GM21381 (cell line): ENCODE data around the gene ADARB2.

Source experiments
- ATAC-seq: cut with Tn5 transposase; IDR thresholded peaks from one replicate; pipeline ENCODE4 v1.9.1; 2021; ENCODE audit warnings: mild to moderate bottlenecking, moderate library complexity; ENCODE audit not compliant: unreplicated experiment

ADARB2 gene

GRCh38 chr10:1203704-1204103 is 533.6 kb downstream of the ADARB2 start:
- no peak for ATAC-seq

GRCh38 chr10:1203216-1203615 is 534.1 kb downstream of the ADARB2 start:
- ATAC-seq: no peak

GRCh38 chr10:1202343-1202742 is 535.0 kb downstream of the ADARB2 start:
- ATAC-seq: no peak

GRCh38 chr10:1200866-1201807 is 536.2 kb downstream of the ADARB2 start:
- no peak for ATAC-seq

- ATAC-seq: no peak
Measured at GRCh38 chr10:1199897-1200721, 537.2 kb downstream of the ADARB2 start.

- ATAC-seq: no peak
Measured at GRCh38 chr10:1199345-1199673, 538.0 kb downstream of the ADARB2 start.

GRCh38 chr10:1198453-1199344 is 538.6 kb downstream of the ADARB2 start:
- ATAC-seq: no peak

- ATAC-seq: no peak
Measured at GRCh38 chr10:1197384-1197783, 539.9 kb downstream of the ADARB2 start.

- ATAC-seq: no peak
Measured at GRCh38 chr10:1196656-1197055, 540.7 kb downstream of the ADARB2 start.

GRCh38 chr10:1195828-1196227 is 541.5 kb downstream of the ADARB2 start:
- no peak for ATAC-seq

GRCh38 chr10:1194161-1194560 is 543.2 kb downstream of the ADARB2 start:
- no peak for ATAC-seq

- ATAC-seq: no peak
Measured at GRCh38 chr10:1193561-1193960, 543.8 kb downstream of the ADARB2 start.

- ATAC-seq: no peak
Measured at GRCh38 chr10:1191752-1192151, 545.6 kb downstream of the ADARB2 start.

- no peak for ATAC-seq
Measured at GRCh38 chr10:1190791-1191490, 546.4 kb downstream of the ADARB2 start.

- ATAC-seq: no peak
Measured at GRCh38 chr10:1190052-1190395, 547.3 kb downstream of the ADARB2 start.

- ATAC-seq: no peak
Measured at GRCh38 chr10:1189166-1190051, 547.9 kb downstream of the ADARB2 start.

- ATAC-seq: no peak
Measured at GRCh38 chr10:1188558-1189135, 548.7 kb downstream of the ADARB2 start.

GRCh38 chr10:1187855-1188557 is 549.3 kb downstream of the ADARB2 start:
- no peak for ATAC-seq
